GM12878 (cell line): ENCODE results near the gene OLFM2. TPM values are rescaled to one million over a fixed set of nuclear protein-coding genes. Genes with fewer than 3 reads are reported as not detected.

ENCODE experiments used
- ATAC-seq: fragments of 200-7000 bp; cut with Tn5 transposase; 3 replicates; pipeline ENCODE4 v1.9.1; 2020; ENCODE audit warnings: mild to moderate bottlenecking, moderate library complexity
- BruUV-seq: library from RNA; stranded (reverse); fragments of 400-500 nt; replicated peaks from 2 replicates; lab custom pipeline; 2021; lab: Mats Ljungman, UMichigan
- CTCF ChIA-PET: fragments of 300-600 bp; sonication (Branson Sonifier 250); formaldehyde crosslinking; extraction: SDS; loops from one replicate; lab custom pipeline; 2021; ENCODE audit warnings: inconsistent platforms; lab: Yijun Ruan, JAX
- POLR2A ChIA-PET: fragments of 350-600 bp; formaldehyde crosslinking; extraction: SDS; loops from one replicate; lab custom pipeline; 2021; ENCODE audit warnings: inconsistent platforms; lab: Charles Lee
- RAD21 ChIA-PET: fragments of 300-600 bp; sonication (Branson Sonifier 250); formaldehyde crosslinking; loops from one replicate; lab custom pipeline; 2023; ENCODE audit warnings: antibody characterized with exemption; ENCODE audit not compliant: unreplicated experiment; lab: Charles Lee
- SMC1A ChIA-PET: fragments of 300-600 bp; sonication (Branson Sonifier 250); formaldehyde crosslinking; loops from one replicate; lab custom pipeline; 2023; ENCODE audit not compliant: unreplicated experiment, uncharacterized antibody; lab: Charles Lee
- DNase-seq: peaks from one replicate; pipeline ENCODE4 v3.0.0-alpha.2; 2011; ENCODE audit warnings: low read depth, low spot score
- FAIRE-seq: peaks from 3 replicates; lab custom pipeline; 2011; peaks lifted over from hg19 to GRCh38; lab: Jason Lieb, UNC
- H2AFZ ChIP-seq: 2 replicates; pipeline ENCODE4 v1.6.0; 2011; ENCODE audit warnings: low read depth, low read length, control low read depth; ENCODE audit not compliant: control insufficient read depth
- H3K27ac ChIP-seq: 2 replicates; pipeline ENCODE4 v1.5.1; 2011; ENCODE audit warnings: control low read depth; ENCODE audit not compliant: control insufficient read depth, insufficient read depth
- H3K27me3 ChIP-seq, 2 experiments: replicated peaks in 1 of 2; 2 replicates each; pipeline versions ENCODE4 v1.6.0 to v1.6.1; 2011; ENCODE audit warnings: low read length in 1 of 2; ENCODE audit not compliant: control insufficient read depth in 2 of 2, insufficient read depth in 2 of 2
- H3K36me3 ChIP-seq, 2 experiments: 2 replicates each; pipeline ENCODE4 v1.5.1; 2011; ENCODE audit warnings: low read length in 1 of 2; ENCODE audit not compliant: control insufficient read depth in 2 of 2, insufficient read depth in 2 of 2
- H3K4me1 ChIP-seq: 2 replicates; pipeline ENCODE4 v1.6.1; 2011; ENCODE audit warnings: mild to moderate bottlenecking, low read length, moderate library complexity, mixed read lengths; ENCODE audit not compliant: control insufficient read depth, insufficient read depth
- H3K4me2 ChIP-seq: 2 replicates; pipeline ENCODE4 v1.6.0; 2011; ENCODE audit warnings: control low read depth; ENCODE audit not compliant: control insufficient read depth, insufficient read depth
- H3K4me3 ChIP-seq: fragments of 200-600 bp; sonication (generic); 2 replicates; pipeline ENCODE4 v1.5.1; 2016
- H3K79me2 ChIP-seq: 2 replicates; pipeline ENCODE4 v1.6.0; 2011; ENCODE audit warnings: low read length; ENCODE audit not compliant: control insufficient read depth, insufficient read depth
- H3K9ac ChIP-seq: 2 replicates; pipeline ENCODE4 v1.8.0; 2011; ENCODE audit warnings: low read length, control low read depth, mixed read lengths; ENCODE audit not compliant: control insufficient read depth, insufficient read depth
- H3K9me3 ChIP-seq: replicated peaks from 3 replicates; pipeline ENCODE4 v1.5.1; 2011; ENCODE audit warnings: mild to moderate bottlenecking, low read length; ENCODE audit not compliant: control insufficient read depth, insufficient read depth
- H4K20me1 ChIP-seq: 2 replicates; pipeline ENCODE4 v1.6.0; 2011; ENCODE audit not compliant: control insufficient read depth, insufficient read depth
- ATF7 ChIP-seq: fragments of 450-650 bp; IDR thresholded peaks from 2 replicates; pipeline ENCODE4 v1.6.1; 2016; ENCODE audit warnings: low read depth, mild to moderate bottlenecking
- CBFB ChIP-seq: IDR thresholded peaks from 2 replicates; pipeline ENCODE4 v1.6.1; 2016; ENCODE audit warnings: antibody characterized with exemption, low read depth
- FOXM1 ChIP-seq: IDR thresholded peaks from 2 replicates; pipeline ENCODE4 v1.6.1; 2012; ENCODE audit warnings: low read depth, mild to moderate bottlenecking, inconsistent platforms, low read length, moderate library complexity
- GATAD2B ChIP-seq: fragments of 450-650 bp; conservative IDR thresholded peaks from 2 replicates; pipeline ENCODE4 v1.6.1; 2017; ENCODE audit warnings: low read depth, mild to moderate bottlenecking, moderate library complexity
- HCFC1 ChIP-seq: fragments of 150-350 bp; IDR thresholded peaks from 2 replicates; pipeline ENCODE4 v1.6.1; 2014; ENCODE audit warnings: low read length
- HDAC2 ChIP-seq: fragments of 200-600 bp; sonication (generic); IDR thresholded peaks from 2 replicates; pipeline ENCODE4 v1.6.1; 2017
- IKZF2 ChIP-seq, 2 experiments: fragments of 450-650 bp; IDR thresholded peaks; 2 replicates each; pipeline ENCODE4 v1.6.1; 2017; ENCODE audit warnings: mild to moderate bottlenecking in 2 of 2, moderate library complexity in 2 of 2
- NBN ChIP-seq: fragments of 450-650 bp; IDR thresholded peaks from 2 replicates; pipeline ENCODE4 v1.6.1; 2016
- POLR2AphosphoS5 ChIP-seq: IDR thresholded peaks from 2 replicates; pipeline ENCODE4 v1.6.1; 2011; ENCODE audit warnings: mild to moderate bottlenecking, low read length, inconsistent platforms
- TAF1 ChIP-seq: IDR thresholded peaks from 2 replicates; pipeline ENCODE4 v1.6.1; 2011; ENCODE audit warnings: mild to moderate bottlenecking, low read depth, low read length, borderline replicate concordance
- TARDBP ChIP-seq: IDR thresholded peaks from 2 replicates; pipeline ENCODE4 v1.6.1; 2016; ENCODE audit warnings: borderline replicate concordance
- TCF12 ChIP-seq: IDR thresholded peaks from 2 replicates; pipeline ENCODE4 v1.6.1; 2011; ENCODE audit warnings: low read depth, mild to moderate bottlenecking, low read length
- ZNF24 ChIP-seq: fragments of 450-650 bp; IDR thresholded peaks from 2 replicates; pipeline ENCODE4 v1.6.1; 2017; ENCODE audit warnings: antibody characterized with exemption, mild to moderate bottlenecking
- ZSCAN29 ChIP-seq: fragments of 450-650 bp; IDR thresholded peaks from 2 replicates; pipeline ENCODE4 v1.6.1; 2017; ENCODE audit warnings: mild to moderate bottlenecking, moderate library complexity
- WGBS: methylation state at CpG from one replicate; pipeline ENCODE4 v1.1.6; 2016; ENCODE audit warnings: low lambda C conversion rate; ENCODE audit not compliant: insufficient replicate concordance, insufficient coverage; ENCODE audit errors: missing lambda C conversion rate; 5-methylcytosine and 5-hydroxymethylcytosine counted together
- in situ Hi-C: fragments of 300-500 bp; cut with MboI; formaldehyde crosslinking; loops from 9 replicates; pipeline ENCODE4 v1.14.3; 2018; ENCODE audit warnings: mixed read lengths
- intact Hi-C: fragments of 100-400 bp; cut with micrococcal nuclease; formaldehyde crosslinking; loops from one replicate; pipeline ENCODE4 v1.14.2; 2022; ENCODE audit not compliant: unreplicated experiment
- polyA plus RNA-seq, 11 experiments: library from polyadenylated mRNA; depleted of rRNA in 4 of 11; unstranded in 6 of 11; stranded (reverse) in 5 of 11; fragments of >200 nt; fragmentation: Nextera tagmentation in 4 of 11; fragmentation: Illumina TruSeq in 1 of 11; extraction: Ambion mirVana in 4 of 11; extraction: Trizol in 1 of 11; gene quantifications; 1 replicate in 1 of 11; 2 replicates in 10 of 11; pipeline versions ENCODE4 v1.2.1 to v1.2.3, GENCODE V29; 2011 to 2016; ENCODE audit warnings: inconsistent platforms in 2 of 11, missing spikeins in 2 of 11, low read depth in 1 of 11
- total RNA-seq, 4 experiments: library from RNA; depleted of rRNA in 3 of 4; stranded (reverse); fragments of >200 nt in 3 of 4; fragmentation: Illumina TruSeq in 1 of 4; extraction: Trizol in 1 of 4; gene quantifications; 2 replicates each; pipeline versions ENCODE4 v1.2.1 to v1.2.3, GENCODE V29; 2013 to 2021
- TF ChIP-seq, protein P1 (sequence below): IDR thresholded peaks from 2 replicates; pipeline ENCODE4 v1.6.1; 2012; ENCODE audit warnings: low read depth, low read length, improper control_type of control experiment
- TF ChIP-seq, protein P2 (sequence below), 3 experiments: IDR thresholded peaks in 2 of 3; conservative IDR thresholded peaks in 1 of 3; 2 replicates each; pipeline ENCODE4 v1.5.1; 2011; ENCODE audit warnings: low read depth in 3 of 3, low read length in 3 of 3, mild to moderate bottlenecking in 3 of 3, control low read depth in 2 of 3, moderate library complexity in 2 of 3, inconsistent platforms in 1 of 3, mixed read lengths in 1 of 3; ENCODE audit not compliant: control insufficient read depth in 2 of 3, insufficient read depth in 1 of 3; ENCODE audit errors: extremely low read depth in 1 of 3
- TF ChIP-seq, protein P3 (sequence below): fragments of 450-650 bp; IDR thresholded peaks from 2 replicates; pipeline ENCODE4 v1.6.1; 2017; ENCODE audit warnings: mild to moderate bottlenecking, moderate library complexity

Gene OLFM2
- total and polyA plus RNA-seq, 10 of the 15 experiments (the other 5 are each of a cell fraction or from before 2014, with no cell fraction given), result 0.07 to 3.5 (median 0.27) TPM; not detected in 5

DNA sequence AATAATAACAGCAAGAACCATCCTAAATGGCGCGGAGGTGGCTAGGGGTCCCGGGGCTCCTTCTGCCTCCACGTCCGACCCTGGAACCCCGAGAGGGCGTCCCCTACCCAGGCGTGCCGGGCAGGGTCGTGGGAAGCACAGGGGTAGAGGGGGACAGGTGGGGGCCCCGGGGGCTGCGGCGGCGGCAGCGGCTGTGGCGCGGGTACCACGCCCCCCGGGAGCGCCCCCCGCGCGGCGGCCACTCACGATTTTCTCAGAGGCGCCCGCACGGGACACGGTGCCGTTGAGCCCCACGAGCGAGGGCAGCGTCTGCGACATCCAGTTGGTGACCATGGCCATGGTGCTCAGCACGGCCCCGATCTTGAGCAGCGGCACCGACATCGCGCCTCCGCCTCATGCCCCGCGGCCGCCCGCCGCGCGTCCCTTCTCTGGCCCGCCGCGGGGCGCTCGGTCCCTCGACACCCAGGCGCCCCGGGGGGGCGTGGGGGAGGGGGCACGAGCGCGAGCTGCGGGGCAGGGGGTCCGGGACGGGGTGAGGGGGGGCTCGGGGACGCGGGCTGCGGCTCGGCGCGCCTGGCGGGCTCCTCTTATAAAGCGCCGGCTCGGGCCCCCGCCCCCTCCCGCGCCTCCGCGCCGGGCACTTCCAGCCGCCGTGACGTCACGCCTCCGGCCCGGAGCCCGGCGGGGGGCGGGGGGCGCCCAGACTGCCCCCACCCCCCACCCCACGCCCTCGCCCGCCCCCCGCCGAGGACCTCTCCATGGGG is 22.9 kb downstream of the OLFM2 start (continued):
- no peak for TF ChIP-seq HDAC2
- TF ChIP-seq ZSCAN29, result no peak

DNA sequence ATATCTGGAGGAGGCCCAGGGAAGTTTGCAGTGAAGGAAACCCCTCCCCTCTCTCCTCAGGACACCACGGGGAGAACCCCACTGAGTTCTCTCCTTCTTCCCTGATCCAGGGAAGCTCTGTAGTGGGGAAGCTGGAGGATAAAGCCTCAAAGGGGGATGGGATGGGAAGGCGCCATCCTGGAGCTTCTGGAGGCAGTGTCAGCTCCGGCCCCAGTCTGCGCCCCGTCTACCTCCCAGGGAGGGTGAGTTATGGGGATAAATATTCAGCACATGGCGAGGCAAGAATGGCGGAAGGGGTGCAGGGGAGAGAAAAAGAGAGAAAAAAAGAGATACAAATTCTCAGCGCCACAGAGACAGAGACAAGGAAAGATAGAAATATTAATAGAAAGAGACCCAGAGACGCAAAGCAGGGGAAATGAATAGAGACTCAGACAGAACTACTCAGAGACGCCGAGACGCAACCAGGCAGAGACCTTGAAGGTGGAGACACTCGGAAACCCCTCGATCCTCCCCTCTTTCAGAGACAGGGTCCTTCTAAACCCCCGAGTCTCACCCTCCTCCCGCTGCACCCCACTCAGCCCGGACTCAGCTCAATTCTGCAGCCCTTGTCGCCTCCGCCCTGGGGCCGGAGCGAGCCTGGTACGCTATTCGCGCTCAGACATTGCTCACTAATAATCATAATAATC is 23.6 kb downstream of the OLFM2 start:
- RAD21 ChIA-PET, result no interaction called here
- Histone ChIP-seq H3K79me2 (no peaks in the 10 kb centered on the region), H3K4me2 (no peak overlapping the region), H3K27me3 (peaks cover 6 to 9% of the 10 kb centered on the region in 2 experiments), H2AFZ (no peak overlapping the region), H3K4me1 (peaks cover 6% of the 10 kb centered on the region), H3K36me3 (no peaks in the 10 kb centered on the region), H3K9ac (no peak overlapping the region), H3K9me3 (no peaks in the 10 kb centered on the region), H3K4me3 (no peak overlapping the region), H4K20me1 (no peaks in the 10 kb centered on the region), H3K27ac (no peak overlapping the region)
- no peak for FAIRE-seq
- no peak for DNase-seq
- ATAC-seq, result no peak
- CTCF ChIA-PET, result no interaction called here
- SMC1A ChIA-PET, result no interaction called here
- in situ Hi-C loops, result loop anchor here (10.0 kb wide), 1 partner anchor 778 kb away; no protein-coding TSS in a partner anchor
- 57% methylated on average over 24 of the region's 24 CpGs for WGBS
- BruUV-seq, result no TSS peak
- POLR2A ChIA-PET, result no interaction called here
- intact Hi-C loops, result no loop called here
- TF ChIP-seq TAF1, result no peak
- TF ChIP-seq HCFC1, result no peak
- no peak for TF ChIP-seq FOXM1
- TF ChIP-seq IKZF2 (IDR thresholded peaks at IDR 0.05), result no peak
- TF ChIP-seq, protein P1, sequence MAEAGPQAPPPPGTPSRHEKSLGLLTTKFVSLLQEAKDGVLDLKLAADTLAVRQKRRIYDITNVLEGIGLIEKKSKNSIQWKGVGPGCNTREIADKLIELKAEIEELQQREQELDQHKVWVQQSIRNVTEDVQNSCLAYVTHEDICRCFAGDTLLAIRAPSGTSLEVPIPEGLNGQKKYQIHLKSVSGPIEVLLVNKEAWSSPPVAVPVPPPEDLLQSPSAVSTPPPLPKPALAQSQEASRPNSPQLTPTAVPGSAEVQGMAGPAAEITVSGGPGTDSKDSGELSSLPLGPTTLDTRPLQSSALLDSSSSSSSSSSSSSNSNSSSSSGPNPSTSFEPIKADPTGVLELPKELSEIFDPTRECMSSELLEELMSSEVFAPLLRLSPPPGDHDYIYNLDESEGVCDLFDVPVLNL, result no peak
- no peak for TF ChIP-seq GATAD2B
- TF ChIP-seq TARDBP, result no peak
- no peak for TF ChIP-seq ATF7
- TF ChIP-seq, protein P2, sequence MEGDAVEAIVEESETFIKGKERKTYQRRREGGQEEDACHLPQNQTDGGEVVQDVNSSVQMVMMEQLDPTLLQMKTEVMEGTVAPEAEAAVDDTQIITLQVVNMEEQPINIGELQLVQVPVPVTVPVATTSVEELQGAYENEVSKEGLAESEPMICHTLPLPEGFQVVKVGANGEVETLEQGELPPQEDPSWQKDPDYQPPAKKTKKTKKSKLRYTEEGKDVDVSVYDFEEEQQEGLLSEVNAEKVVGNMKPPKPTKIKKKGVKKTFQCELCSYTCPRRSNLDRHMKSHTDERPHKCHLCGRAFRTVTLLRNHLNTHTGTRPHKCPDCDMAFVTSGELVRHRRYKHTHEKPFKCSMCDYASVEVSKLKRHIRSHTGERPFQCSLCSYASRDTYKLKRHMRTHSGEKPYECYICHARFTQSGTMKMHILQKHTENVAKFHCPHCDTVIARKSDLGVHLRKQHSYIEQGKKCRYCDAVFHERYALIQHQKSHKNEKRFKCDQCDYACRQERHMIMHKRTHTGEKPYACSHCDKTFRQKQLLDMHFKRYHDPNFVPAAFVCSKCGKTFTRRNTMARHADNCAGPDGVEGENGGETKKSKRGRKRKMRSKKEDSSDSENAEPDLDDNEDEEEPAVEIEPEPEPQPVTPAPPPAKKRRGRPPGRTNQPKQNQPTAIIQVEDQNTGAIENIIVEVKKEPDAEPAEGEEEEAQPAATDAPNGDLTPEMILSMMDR (IDR thresholded peaks at IDR 0.05 in 2 of 3, conservative IDR thresholded peaks at IDR 0.05 in 1 of 3; ENCODE audit: control insufficient read depth in 2 of 3, extremely low read depth in 1 of 3, insufficient read depth in 1 of 3, low read depth in 3 of 3, low read length in 3 of 3), result no peak
- no peak for TF ChIP-seq POLR2AphosphoS5
- TF ChIP-seq NBN, result no peak
- TF ChIP-seq ZNF24, result no peak
- TF ChIP-seq CBFB, result no peak
- TF ChIP-seq, protein P3, sequence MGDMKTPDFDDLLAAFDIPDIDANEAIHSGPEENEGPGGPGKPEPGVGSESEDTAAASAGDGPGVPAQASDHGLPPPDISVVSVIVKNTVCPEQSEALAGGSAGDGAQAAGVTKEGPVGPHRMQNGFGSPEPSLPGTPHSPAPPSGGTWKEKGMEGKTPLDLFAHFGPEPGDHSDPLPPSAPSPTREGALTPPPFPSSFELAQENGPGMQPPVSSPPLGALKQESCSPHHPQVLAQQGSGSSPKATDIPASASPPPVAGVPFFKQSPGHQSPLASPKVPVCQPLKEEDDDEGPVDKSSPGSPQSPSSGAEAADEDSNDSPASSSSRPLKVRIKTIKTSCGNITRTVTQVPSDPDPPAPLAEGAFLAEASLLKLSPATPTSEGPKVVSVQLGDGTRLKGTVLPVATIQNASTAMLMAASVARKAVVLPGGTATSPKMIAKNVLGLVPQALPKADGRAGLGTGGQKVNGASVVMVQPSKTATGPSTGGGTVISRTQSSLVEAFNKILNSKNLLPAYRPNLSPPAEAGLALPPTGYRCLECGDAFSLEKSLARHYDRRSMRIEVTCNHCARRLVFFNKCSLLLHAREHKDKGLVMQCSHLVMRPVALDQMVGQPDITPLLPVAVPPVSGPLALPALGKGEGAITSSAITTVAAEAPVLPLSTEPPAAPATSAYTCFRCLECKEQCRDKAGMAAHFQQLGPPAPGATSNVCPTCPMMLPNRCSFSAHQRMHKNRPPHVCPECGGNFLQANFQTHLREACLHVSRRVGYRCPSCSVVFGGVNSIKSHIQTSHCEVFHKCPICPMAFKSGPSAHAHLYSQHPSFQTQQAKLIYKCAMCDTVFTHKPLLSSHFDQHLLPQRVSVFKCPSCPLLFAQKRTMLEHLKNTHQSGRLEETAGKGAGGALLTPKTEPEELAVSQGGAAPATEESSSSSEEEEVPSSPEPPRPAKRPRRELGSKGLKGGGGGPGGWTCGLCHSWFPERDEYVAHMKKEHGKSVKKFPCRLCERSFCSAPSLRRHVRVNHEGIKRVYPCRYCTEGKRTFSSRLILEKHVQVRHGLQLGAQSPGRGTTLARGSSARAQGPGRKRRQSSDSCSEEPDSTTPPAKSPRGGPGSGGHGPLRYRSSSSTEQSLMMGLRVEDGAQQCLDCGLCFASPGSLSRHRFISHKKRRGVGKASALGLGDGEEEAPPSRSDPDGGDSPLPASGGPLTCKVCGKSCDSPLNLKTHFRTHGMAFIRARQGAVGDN, result no peak
- no peak for TF ChIP-seq TCF12
